ENCODE results near the gene TUBG2.
"Not testable (repeated sequence)": the region's sequence is repeated elsewhere in the genome, so short reads cannot be mapped to it uniquely, and the experiment has no call there.

The TUBG2 gene

DNA sequence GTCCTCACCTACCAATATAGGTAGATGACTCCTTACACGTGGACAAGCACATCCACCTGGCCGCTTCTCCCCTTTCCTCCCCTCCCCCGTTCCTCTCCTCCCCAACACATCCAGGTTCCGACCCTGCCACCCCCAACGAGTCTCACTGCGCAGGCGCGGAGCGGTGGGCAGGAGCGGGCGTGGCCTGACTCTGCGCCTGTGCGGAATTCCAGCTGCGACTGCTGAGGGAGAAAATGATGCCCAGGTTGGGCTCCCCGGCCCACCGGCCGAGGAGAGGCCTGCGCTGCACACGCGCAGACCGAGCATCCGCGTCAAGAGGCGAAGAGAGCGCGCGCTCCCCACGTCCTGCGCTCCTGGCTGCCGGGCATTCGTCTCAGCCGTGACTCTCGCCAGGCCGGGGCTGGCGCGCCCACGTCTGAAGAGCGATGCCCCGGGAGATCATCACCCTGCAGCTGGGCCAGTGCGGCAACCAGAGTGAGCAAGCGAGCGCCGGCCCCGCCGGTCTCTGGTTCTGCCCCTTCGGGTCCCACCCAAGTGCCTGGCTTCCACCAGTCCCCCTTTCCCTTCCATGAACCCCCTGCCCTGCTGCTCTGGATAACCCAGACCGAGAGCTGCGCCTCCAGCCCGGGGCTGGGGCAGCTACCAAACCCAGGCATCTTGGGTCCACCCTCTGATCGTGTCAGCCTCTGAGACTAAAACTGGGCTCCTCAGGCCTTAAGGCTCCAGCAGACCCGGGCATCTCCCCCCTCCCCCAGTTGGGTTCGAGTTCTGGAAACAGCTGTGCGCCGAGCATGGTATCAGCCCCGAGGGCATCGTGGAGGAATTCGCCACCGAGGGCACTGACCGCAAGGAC, at the start of gene TUBG2:
Gene TUBG2 (plus strand): TSS at position 206 of the 853 bp plus-strand sequence. CDS start 220 bp downstream, at position 426.
- DNase-seq (ENCODE audit: low read depth, low spot score) = no peak

DNA sequence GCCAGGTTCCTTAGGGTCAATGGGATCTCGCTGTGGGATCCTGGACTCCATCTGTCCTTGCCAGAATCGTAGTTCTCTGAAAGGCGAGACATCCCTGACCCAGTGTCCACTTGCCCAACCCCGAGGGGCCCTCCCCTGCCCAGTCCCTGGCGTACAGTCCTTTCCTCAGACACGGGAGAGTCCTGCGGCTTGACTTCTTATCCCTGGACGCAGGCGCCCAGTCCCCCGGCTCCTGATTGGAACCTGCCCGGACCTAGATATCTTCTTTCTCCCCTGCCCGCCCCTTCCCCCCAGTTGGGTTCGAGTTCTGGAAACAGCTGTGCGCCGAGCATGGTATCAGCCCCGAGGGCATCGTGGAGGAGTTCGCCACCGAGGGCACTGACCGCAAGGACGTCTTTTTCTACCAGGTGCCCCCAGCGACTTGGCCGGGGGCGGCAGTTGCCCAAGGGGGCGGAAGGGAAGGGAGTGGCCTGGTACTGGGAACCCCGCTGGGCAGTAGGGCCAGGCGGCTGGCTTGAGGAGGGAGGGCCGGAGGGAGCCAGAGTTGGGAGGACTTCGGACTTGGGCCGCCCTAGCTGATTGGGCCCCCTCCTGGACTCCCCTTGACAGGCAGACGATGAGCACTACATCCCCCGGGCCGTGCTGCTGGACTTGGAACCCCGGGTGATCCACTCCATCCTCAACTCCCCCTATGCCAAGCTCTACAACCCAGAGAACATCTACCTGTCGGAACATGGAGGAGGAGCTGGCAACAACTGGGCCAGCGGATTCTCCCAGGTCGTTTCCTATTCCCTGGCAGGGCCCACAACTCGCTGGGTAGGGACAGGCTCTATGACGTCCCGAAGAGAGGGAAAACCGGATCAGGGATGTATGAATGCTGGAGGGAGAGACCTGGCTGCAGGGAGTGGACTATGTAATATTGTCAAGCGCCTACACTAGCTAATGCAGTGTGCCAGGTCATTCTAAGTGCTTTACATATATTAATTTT, 49.0 kb upstream of the TUBG2 start:
- DNase-seq (ENCODE audit: low read depth, low spot score) = not testable (repeated sequence)

- no peak for DNase-seq (ENCODE audit: low read depth, low spot score)
These were observed 47.1 kb upstream of the TUBG2 start for GRCh38 chr17:42612013-42612412.

DNA sequence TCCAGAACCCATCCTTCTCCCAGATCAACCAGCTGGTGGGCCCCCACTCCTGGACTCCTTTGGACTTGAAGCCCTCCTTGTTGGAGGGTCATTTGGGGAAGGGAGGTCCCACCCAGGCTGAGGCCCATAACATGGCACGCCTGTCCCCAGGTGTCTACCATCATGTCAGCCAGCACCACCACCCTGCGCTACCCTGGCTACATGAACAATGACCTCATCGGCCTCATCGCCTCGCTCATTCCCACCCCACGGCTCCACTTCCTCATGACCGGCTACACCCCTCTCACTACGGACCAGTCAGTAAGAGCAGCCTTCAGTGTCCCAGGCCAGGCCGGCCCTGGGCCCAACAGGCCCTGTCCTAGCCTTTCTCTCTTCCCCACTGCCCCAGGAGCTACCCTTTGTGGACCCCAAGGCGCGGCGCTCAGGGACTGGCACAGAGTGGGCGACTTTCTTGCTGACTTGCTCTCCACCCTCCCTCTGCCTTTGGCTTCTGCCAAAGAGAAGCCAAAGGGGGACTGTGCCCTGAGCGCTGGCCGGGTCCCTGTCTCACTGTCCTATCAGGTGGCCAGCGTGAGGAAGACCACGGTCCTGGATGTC, 45.3 kb upstream of the TUBG2 start:
- no peak for DNase-seq (ENCODE audit: low read depth, low spot score)

DNA sequence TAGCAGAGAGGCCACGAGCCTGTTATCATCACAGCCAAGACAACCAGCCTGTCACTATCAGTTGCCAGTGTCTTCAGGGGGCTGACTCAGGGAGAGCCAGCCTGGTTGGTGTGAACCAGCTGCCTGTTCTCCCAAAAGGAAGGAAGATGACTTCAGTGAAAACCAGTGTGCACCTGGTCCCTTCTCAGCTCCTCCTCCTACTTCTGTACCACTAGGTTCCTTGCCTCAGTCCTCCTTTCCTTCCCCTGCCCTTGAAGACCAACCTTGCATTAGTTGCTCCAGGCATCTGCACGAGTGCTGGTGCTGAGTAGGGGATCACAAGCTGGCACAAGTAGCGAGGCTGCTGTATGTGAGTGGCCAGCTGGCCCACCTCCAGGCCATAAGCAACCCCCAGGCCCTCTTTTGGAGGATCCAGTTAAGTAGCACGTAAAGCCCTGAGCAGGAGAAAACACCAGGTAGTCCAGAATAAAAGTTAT, 41.1 kb upstream of the TUBG2 start:
- DNase-seq (ENCODE audit: low read depth, low spot score) = no peak

DNA sequence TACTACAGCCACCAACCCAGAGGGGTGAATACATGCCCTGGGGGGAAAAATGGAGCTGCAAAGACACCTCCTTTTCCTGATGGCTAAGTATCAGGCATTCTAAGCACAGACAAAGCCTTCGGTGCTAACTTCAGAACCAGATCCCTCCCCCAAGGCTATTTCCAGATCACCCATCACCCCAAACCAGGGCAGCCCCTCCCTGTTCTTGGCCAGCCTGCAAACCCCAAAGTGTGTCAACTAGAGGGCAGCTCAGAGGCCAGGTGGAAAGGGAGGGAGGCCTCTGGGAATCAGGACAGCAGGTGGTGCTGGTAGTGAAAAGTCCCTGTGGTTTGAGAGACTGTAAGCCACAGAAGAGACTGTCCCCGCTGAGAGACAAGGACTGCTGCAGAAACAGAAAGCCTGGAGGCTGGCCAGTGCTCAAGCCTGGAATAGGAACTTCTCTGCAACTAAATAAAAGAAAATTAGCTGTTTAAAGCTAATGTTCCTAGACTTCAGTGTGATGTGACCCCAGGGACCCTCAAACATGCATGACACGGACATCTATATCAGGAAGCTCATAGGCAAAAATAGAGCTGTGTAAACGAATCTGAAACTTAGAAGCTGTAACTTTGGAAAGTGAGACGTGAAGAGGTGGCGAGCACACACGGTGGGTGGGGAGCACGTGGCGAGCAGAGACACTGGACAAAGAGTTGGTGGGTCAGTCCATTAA, 40.5 kb upstream of the TUBG2 start:
- peak; percentile 73 for DNase-seq (ENCODE audit: low read depth, low spot score)

DNA sequence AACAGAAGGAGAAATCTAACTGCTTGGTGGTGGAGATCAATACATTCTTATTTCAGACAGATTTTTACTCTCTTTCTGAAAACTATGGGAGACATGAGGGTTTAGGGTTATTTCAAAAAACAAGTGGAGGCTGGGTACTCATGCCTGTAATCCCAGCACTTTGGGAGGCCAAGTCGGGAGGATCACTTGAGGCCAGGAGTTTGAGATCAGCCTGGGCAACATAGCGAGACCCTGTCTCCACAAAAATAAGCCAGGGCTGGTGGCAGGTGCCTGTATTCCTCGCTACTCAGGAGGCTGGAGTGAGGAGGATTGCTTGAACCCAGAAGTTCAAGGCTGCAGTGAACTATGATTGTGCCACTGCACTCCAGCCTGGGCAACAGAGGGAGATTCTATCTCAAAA, 37.1 kb upstream of the TUBG2 start:
- DNase-seq (ENCODE audit: low read depth, low spot score) = not testable (repeated sequence)

DNA sequence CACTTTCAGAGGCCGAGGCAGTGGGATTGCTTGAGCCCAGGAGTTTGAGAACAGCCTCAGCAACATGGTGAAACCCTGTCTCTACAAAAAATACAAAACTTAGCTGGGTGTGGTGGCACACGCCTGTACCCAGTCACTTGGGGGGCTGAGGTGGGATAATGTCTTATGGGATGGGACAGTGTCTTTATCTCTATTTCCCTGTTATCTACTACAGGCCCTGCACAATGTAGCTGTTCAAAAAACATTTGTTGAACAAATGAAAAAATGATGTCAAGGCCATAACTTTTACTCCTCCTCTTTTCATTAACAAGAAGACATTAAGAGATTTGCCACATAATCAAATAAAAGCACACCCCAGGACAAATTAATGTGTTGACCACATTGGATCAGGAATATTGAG, 35.8 kb upstream of the TUBG2 start:
- DNase-seq (ENCODE audit: low read depth, low spot score) = no peak

- DNase-seq (ENCODE audit: low read depth, low spot score) = no peak
These were observed 35.1 kb upstream of the TUBG2 start for GRCh38 chr17:42623732-42624596.

- not testable (repeated sequence) for DNase-seq (ENCODE audit: low read depth, low spot score)
These were observed 31.9 kb upstream of the TUBG2 start for GRCh38 chr17:42627032-42627764.

DNA sequence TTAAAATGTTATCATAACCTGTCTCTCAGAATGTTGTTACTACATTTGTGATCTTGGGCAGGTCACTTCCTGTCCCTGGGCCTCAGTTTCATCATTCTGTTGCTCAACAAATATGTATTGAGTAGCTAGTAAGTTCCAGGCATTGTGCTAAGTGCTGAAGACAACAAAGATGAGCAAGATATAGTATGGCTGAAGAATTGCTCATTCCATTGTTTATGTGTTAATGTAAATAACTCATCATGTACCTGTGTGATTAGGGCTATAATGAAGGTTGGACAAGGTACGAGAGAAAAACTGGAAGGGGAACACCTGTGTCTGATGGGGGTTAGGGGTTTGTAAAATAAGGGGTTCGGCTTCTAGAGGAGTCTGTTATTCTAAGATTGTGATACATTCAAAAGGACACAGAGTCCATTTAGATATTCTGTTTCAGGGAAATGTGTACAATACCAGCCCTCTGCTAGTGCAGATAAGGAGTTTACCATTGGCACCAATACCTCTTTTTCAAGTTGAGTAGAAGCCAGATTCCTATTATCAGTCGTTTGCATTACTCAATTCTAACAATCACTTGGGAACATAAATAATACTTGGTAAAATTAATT, 29.6 kb upstream of the TUBG2 start:
- no peak for DNase-seq (ENCODE audit: low read depth, low spot score)

DNA sequence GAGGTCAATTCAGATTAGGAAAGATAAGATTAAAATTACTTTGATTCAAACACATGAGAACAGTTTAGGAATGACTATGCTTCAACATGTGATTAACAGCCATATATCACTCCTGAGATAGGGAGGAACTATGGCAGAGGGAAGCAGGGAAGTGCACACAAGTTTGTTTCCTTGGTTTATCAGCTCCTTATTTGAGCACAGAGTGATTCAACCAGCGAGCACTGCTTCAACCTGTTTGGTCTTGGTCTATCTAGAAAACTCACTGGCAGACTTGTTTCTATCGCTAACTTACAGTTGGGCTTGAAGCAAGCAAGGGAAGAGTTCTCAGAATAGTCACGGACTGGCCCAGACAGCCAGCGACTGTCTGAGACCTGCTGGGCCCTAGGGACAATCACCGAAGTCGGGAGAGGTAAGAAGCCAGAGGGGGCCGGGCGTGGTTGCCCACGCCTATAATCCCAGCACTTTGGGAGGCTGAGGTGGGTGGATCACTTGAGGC, 26.1 kb upstream of the TUBG2 start:
- no peak for DNase-seq (ENCODE audit: low read depth, low spot score)

DNA sequence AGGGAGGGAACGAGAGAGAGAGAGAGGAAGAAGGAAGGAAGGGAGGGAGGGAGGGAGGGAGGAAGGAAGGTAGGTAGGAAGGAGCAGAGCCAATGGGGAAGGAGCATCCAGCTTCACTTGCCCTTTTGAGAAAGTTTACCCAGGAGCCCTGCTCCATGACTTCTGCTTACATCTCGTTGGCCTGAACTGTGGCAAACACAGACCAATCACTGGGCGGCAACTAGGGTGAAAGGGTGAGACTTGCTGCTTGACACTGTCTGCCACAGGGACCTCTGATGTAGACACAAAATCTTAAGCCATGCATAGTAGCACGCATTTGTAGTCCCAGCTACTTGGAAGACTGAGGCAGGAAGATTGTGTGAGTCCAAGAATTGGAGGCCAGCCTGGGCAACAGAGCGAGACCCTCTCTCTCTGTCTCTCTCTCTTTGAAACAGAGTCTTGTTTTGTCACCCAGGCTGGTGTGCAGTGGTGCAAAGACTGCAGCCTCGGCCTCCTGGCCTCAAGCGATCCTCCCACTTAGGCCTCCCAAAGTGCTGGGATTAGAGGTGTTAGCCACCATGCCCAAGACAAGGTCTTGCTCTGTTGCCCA, 19.5 kb upstream of the TUBG2 start:
- no peak for DNase-seq (ENCODE audit: low read depth, low spot score)

- no peak for DNase-seq (ENCODE audit: low read depth, low spot score)
These were observed 19.0 kb upstream of the TUBG2 start for GRCh38 chr17:42640121-42640520.

DNA sequence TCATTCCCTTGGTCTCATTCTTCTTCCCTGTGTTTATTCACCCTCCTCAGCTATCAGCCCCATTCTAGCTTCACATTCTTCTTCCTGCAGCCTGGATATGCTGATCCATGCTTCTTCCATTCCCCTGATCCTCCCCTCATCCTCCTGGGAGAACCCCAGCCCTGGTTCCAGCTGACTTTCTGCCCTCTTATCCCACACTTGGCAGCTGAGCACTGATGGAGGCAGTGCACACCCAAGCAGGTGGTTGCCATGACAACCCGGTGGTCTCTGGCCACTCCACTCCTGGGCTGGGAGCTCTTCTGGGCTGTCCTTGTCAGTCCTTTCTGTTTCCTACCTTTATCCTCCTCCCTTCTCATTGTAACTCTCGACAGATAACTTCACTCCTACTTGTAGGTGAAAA, 16.7 kb upstream of the TUBG2 start:
- no peak for DNase-seq (ENCODE audit: low read depth, low spot score)

DNA sequence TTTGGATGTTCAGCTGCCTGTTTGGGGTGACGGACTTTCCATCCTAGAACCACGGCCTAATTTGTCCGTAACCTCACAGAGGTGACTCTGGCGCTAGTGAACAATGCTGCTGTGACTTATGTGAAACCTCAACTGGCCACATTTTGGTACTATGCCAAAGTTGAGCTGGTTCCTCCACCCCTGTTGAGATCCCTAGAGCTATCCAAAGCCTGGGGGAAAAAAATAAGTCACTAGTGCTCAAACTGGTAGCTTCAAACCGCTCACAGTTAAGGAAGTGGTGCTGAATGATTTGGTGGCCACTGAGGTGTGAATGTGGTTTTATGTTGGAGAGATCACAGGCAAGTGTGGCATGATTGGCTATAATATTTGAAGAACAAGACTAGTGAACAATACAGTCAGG, 11.3 kb upstream of the TUBG2 start:
- DNase-seq (ENCODE audit: low read depth, low spot score) = no peak

- no peak for DNase-seq (ENCODE audit: low read depth, low spot score)
These were observed 7.7 kb upstream of the TUBG2 start for GRCh38 chr17:42651392-42651791.
